ENCODE measurements around the gene YLPM1.

GRCh38 chr14:74858022-74858421 lies 94.9 kb downstream of the YLPM1 start:
- no peak for TF ChIP-seq POLR2A (IDR thresholded peaks at IDR 0.05)
- TF ChIP-seq, protein P1, sequence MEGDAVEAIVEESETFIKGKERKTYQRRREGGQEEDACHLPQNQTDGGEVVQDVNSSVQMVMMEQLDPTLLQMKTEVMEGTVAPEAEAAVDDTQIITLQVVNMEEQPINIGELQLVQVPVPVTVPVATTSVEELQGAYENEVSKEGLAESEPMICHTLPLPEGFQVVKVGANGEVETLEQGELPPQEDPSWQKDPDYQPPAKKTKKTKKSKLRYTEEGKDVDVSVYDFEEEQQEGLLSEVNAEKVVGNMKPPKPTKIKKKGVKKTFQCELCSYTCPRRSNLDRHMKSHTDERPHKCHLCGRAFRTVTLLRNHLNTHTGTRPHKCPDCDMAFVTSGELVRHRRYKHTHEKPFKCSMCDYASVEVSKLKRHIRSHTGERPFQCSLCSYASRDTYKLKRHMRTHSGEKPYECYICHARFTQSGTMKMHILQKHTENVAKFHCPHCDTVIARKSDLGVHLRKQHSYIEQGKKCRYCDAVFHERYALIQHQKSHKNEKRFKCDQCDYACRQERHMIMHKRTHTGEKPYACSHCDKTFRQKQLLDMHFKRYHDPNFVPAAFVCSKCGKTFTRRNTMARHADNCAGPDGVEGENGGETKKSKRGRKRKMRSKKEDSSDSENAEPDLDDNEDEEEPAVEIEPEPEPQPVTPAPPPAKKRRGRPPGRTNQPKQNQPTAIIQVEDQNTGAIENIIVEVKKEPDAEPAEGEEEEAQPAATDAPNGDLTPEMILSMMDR (IDR thresholded peaks at IDR 0.05) = no peak

Measured in body of pancreas (tissue), 4 donors.